Left ventricle myocardium inferior (tissue), 1 donor: ENCODE data around the gene TXNIP. TPM values are rescaled to one million over a fixed set of nuclear protein-coding genes. Genes with fewer than 3 reads are reported as not detected.

Experiments used
- DNase-seq: peaks from one replicate; pipeline ENCODE4 v3.0.0-alpha.2; 2020
- H3K27ac ChIP-seq: fragments of 200-600 bp; replicated peaks from 2 replicates; pipeline ENCODE4 v1.8.0; 2021
- H3K27me3 ChIP-seq: fragments of 200-600 bp; 2 replicates; pipeline ENCODE4 v1.8.0; 2021; ENCODE audit warnings: low read depth
- H3K36me3 ChIP-seq: fragments of 200-600 bp; 2 replicates; pipeline ENCODE4 v1.8.0; 2021
- H3K4me1 ChIP-seq: fragments of 200-600 bp; 2 replicates; pipeline ENCODE4 v1.8.0; 2021
- H3K4me3 ChIP-seq: fragments of 200-600 bp; 2 replicates; pipeline ENCODE4 v1.8.0; 2021; ENCODE audit warnings: mild to moderate bottlenecking, moderate library complexity
- H3K9me3 ChIP-seq: fragments of 200-600 bp; replicated peaks from 2 replicates; pipeline ENCODE4 v1.8.0; 2021
- CTCF ChIP-seq: fragments of 200-600 bp; IDR thresholded peaks from 2 replicates; pipeline ENCODE4 v1.8.0; 2021; ENCODE audit warnings: antibody characterized with exemption, mild to moderate bottlenecking, borderline replicate concordance
- intact Hi-C: fragments of 100-400 bp; cut with micrococcal nuclease; formaldehyde crosslinking; loops from one replicate; pipeline ENCODE4 v1.11.0; 2022
- total RNA-seq: library from RNA; stranded (reverse); fragmentation: NEBNext Ultra II Directional; extraction: Animal tissue kit (Norgen Biotek cat#: 25700); gene quantifications from one replicate; pipeline ENCODE4 v1.2.1, GENCODE V29; 2021
- donor health status: DM: no; HTN: yes; CAD: no; lungs with severe emphysema.

The TXNIP gene
- total RNA-seq, 1 donor from 2014 or later, result 753 TPM

- Histone ChIP-seq H3K36me3 (no peaks in the 10 kb centered on the region), H3K4me3 (peak overlapping the region; percentile 78), H3K27me3 (no peaks in the 10 kb centered on the region), H3K4me1 (peaks cover 94% of the 10 kb centered on the region), H3K27ac (peak overlapping the region; percentile 95), H3K9me3 (no peaks in the 10 kb centered on the region)
- no peak for DNase-seq
- intact Hi-C loops, result loop anchor here (10.0 kb wide), 1 partner anchor 105 kb away; the partner anchor contains the start of gene PIAS3
- TF ChIP-seq CTCF, result no peak
Observed at GRCh38 chr1:145959957-145960467, 36.4 kb downstream of the TXNIP start.

GRCh38 chr1:145959333-145959732, 37.0 kb downstream of the TXNIP start:
- no peak for DNase-seq
- H3K27me3 ChIP-seq, result no peaks in the 10 kb centered on the region
- H3K4me1 ChIP-seq, result peaks cover 95% of the 10 kb centered on the region
- no peak for TF ChIP-seq CTCF
- intact Hi-C loops, result no loop called here
- H3K9me3 ChIP-seq, result no peaks in the 10 kb centered on the region
- peak overlapping the region; percentile 95 for H3K27ac ChIP-seq
- no peaks in the 10 kb centered on the region for H3K36me3 ChIP-seq
- H3K4me3 ChIP-seq, result no peak overlapping the region

GRCh38 chr1:145958734-145959133, 37.6 kb downstream of the TXNIP start:
- TF ChIP-seq CTCF, result no peak
- Histone ChIP-seq H3K9me3 (no peaks in the 10 kb centered on the region), H3K27ac (peak overlapping the region; percentile 98), H3K4me1 (peaks cover 95% of the 10 kb centered on the region), H3K36me3 (no peaks in the 10 kb centered on the region), H3K27me3 (no peaks in the 10 kb centered on the region), H3K4me3 (no peak overlapping the region)
- intact Hi-C loops, result no loop called here
- DNase-seq, result no peak

- no peaks in the 10 kb centered on the region for H3K36me3 ChIP-seq
- H3K9me3 ChIP-seq, result no peaks in the 10 kb centered on the region
- no peaks in the 10 kb centered on the region for H3K27me3 ChIP-seq
- intact Hi-C loops, result no loop called here
- H3K27ac ChIP-seq, result peak within 1 kb of the TSS; percentile 98
- DNase-seq, result peak; percentile 97
- TF ChIP-seq CTCF, result no peak
- peak within 1 kb of the TSS; percentile 80 for H3K4me3 ChIP-seq
- peaks cover 88% of the 10 kb centered on the region for H3K4me1 ChIP-seq
Observed at GRCh38 chr1:145957443-145958319, 38.7 kb downstream of the TXNIP start, which contains the start of gene LIX1L. LIX1L (minus strand) TSS chr1:145958017; CDS start chr1:145957927, 90 bp downstream.

- TF ChIP-seq CTCF, result no peak
- peak overlapping the region; percentile 98 for H3K27ac ChIP-seq
- no peaks in the 10 kb centered on the region for H3K27me3 ChIP-seq
- H3K4me3 ChIP-seq, result peak overlapping the region; percentile 80
- peak; percentile 31 for DNase-seq
- intact Hi-C loops, result no loop called here
- no peaks in the 10 kb centered on the region for H3K9me3 ChIP-seq
- H3K36me3 ChIP-seq, result peaks cover 3% of the 10 kb centered on the region
- peaks cover 84% of the 10 kb centered on the region for H3K4me1 ChIP-seq
Observed at GRCh38 chr1:145956781-145957442, 39.5 kb downstream of the TXNIP start.
